HG03280 (cell line): ENCODE results near the gene OR7G2.
"Not testable (repeated sequence)": the region's sequence is repeated elsewhere in the genome, so short reads cannot be mapped to it uniquely, and the experiment has no call there.

ENCODE experiments used
- ATAC-seq: cut with Tn5 transposase; IDR thresholded peaks from one replicate; pipeline ENCODE4 v1.9.1; 2021; ENCODE audit warnings: mild to moderate bottlenecking, moderate library complexity; ENCODE audit not compliant: unreplicated experiment

The OR7G2 gene

DNA sequence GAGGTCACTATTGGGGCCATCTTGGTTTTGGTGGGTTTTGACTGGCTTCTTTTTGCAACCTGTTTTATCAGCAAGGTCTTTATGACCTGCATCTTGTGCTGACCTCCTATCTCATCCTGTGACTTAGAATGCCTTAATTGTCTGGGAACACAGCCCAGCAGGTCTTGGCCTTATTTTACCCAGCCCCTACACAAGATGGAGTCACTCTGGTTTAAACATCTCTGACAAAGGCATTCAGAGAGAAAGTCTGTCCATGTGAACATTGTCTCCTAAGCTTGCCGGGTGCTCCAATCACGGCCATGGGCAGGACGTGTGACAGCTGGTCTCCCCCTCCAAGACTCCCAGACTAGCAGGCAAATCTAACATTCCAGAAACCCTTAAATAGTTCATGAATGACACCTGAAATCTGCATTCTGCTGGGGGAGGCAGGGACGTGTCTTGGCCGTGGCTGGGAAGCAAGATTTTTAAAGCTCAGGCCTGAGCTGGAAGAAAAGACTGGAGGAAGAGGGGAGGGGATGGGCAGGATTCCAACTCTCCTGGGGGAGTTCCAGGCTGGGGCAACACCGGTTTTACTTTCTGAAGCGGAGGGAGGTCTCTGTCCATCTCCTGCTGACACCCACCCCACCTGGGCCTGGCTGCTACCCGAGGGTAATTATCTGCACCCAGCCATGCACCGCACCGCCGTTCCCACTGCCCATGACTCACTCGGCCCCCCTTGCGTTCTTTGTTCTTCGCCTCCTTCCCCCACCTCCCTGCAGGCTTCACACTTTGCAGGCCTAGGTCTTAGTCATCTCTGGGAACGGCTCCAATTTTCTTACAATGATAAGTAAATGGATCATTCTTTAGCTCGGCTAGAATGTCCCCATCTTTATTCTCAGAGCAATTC lies 32.0 kb downstream of the OR7G2 start:
- ATAC-seq, result no peak

DNA sequence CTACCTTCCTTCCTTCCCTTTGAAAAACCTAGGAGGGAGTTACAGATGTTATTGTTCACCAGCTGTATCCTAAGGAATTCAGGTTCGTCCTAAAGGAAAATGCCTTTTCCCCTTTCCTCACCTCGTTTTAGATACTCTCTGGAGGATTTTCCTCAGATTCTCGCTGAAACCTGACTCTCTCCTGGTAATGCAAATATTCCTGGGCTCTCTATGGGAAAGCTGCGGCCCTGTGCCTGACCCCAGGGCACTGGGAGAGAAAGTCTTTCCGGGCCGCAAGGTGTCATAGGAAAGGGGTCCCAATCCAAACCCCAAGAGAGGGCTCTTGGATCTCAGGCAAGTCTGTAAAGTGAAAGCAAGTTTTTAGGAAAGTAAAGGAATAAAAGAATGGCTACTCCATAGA lies 33.5 kb downstream of the OR7G2 start:
- no peak for ATAC-seq

DNA sequence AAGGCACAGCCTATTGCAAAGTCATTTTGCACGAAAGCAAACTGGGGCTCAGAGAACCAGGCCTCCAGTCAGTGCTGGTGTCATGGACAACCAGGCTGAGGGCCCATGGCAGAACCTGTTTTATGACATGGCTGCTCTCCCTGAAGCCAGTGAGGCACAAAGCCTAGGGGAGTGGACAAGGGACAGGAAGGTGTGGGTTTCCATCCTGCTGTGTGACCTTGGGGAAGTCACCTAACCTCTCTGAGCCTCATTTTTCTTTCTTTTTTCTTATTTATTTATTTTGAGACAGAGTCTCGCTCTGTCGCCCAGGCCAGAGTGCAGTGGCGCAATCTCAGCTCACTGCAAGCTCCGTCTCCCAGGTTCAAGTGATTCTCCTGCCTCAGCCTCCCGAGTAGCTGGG lies 35.6 kb downstream of the OR7G2 start:
- ATAC-seq, result not testable (repeated sequence)

DNA sequence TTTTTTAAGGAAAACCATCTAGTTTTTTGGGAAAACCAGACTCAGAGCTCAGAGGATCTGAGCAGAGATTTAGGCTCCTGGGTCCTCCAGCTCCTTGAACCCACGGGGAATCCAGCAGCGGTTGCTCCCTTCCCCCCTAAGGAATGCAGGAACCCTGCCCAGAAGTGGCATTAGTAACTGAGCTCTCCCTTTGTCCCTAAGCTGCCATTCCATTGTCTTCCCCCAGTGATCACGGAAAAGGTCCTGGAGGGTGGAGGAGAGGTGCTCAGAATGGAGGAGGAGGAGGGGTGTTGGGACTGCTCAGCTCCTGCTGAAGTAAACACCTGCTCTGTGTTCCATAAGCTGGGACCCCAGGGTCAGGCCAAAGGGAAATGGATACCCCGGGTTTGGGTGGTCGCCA lies 37.2 kb downstream of the OR7G2 start:
- ATAC-seq, result no peak

DNA sequence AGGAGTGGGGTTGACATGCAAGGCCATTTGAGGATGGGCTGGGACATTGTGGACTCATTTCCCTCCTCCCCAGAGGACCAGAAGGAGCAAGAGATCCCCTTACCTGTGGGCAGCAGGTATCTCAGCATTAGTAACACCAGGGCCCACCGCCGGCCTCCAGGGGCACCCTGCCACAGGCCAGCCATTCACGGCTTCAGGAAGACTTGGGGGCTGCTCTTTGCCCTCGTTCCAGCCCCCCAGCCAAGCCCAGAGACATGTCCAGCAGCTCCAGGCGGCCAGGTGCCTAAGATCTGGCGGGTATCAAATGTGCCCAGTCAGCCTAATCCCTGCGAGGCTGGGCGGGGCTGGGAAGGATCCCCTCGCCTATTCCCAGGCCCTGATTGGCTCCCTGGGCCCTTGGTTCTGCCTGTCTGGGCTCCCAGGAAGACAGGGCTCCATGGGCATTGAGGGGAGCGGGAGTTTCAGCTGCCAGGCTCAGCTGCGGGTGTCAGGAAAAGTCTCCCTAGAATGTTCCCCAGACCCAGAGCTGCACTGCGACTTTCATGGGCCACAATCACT lies 41.7 kb downstream of the OR7G2 start:
- ATAC-seq, result no peak

DNA sequence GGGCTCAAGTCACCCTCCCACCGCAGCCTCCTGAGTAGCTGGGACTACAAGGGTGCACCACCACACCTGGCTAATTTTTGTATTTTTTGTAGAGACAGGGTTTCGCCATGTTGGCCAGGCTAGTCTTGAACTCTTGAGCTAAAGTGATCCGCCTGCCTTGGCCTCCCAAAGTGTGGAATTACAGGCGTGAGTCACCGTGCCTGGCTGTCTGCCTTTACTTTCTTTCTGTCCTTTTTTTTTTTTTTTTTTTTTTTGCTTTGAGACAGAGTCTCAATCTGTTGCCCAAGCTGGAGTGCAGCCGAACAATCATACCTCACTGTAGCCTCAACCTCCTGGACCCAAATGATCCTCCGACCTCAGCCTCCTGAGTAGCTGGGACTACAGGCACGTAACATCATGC lies 45.4 kb downstream of the OR7G2 start:
- no peak for ATAC-seq

DNA sequence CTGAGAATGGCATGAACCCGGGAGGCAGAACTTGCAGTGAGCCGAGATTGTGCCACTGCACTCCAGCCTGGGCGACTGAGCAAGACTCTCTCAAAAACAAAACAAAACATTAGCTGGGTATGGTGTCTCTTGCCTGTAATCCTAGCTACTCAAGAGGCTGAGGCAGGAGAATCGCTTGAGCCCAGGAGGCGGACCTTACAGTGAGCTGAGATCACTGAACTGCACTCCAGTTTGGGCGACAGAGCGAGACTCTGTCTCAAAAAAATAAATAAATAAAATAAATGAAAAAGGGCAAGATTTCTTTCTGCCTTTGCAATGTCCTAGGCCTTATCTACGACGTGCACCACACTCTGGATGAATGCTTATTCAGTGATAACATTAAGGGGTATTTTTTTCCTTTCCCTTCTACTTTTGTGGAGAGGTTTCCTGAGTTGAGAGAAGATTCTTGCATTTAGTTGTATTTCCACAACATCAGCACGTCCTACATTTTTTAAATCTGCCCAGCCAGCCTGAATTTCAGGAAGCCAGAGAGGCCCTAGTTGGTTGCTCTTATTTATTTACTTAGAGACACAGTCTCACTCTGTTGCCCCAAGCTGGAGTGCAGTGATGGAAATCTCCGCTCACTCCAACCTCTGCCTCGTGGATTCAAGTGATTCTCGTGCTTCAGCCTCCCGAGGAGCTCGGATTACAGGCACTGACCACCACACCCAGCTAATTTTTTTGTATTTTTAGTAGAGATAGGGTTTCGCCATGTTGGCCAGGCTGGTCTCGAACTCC lies 46.5 kb downstream of the OR7G2 start:
- ATAC-seq, result no peak

DNA sequence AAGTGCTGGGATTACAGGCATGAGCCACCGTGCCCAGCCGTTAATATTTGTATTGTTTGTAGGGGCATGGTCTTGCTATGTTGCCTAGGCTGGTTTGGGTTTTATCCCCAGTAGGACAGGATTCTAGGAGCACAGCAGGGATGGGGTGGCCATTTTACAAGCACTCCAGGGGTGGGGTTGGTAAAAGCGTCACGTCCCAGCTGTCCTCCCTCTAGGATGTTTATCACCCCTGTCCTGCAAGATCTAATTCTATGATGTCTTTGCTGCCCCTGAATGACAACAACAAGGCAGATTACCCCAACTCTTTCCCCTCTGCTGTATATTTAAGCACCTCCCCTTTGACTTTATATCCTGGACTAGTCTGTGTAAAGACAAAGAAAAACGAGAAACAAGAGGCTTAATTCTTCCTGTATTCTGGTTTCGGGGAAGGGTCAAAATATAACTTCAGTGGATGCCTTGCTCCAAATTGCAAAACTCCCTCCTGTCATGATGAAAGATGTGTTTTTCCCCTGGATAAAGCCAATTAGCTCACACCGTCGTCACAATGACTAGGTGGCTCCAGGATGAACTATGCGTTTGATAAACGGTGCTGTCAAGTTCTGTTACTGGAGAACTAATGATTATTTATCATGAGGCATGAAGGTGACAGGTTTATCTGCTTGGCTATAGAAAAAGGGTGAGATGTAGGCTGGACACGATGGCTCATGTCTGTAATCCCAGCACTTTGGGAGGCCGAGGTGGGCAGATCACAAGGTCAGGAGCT lies 48.2 kb downstream of the OR7G2 start:
- ATAC-seq, result no peak

DNA sequence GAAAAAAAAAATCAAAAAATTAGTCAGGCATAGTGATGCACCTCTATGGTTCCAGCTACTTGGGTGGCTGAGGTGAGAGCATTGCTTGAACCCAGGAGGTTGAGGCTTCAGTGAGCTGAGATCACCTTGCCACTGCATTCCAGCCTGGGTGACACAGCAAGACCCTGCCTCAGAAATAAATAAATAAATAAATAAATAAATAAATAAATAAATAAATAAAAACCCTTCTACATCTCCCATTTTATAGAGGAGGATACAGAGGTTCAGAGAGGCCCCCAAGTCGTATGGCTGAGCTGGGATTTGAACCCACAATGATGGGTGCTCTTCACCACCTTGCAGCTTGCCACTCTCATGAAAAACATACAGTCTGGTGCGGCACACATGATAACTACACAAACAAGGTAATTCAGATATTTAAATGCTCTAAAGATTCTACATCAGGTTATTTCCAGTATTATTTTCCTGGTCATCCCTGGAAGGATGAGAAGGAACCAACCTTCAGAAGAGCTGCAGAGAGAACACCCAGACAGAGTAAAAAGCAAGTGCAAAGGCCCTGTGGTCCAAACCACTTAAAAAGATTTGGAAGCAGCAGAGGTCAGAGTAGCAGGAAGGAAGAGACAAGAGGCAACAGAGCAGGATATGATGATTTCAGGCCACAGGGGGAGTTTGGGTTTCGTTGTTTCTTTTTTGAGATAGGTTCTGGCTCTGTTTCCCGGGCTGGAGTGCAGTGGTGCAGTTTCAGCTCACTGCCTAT lies 49.6 kb downstream of the OR7G2 start:
- no peak for ATAC-seq

DNA sequence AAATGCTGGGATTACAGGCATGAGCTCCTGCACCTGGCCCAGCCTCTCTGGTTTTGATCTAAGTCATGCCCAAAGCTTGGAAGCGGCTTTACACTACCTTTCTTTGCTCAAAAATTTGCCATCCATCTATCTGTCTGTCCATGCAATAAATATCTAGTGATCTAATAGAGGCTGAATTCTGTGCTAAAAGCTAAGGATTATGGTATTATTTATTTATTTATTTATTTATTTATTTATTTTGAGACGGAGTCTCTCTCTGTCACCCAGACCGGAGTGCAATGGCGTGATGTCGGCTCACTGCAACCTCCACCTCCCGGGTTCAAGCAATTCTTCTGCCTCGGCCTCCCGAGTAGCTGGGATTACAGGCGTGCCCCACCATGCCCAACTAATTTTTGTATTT lies 51.1 kb downstream of the OR7G2 start:
- ATAC-seq, result not testable (repeated sequence)

DNA sequence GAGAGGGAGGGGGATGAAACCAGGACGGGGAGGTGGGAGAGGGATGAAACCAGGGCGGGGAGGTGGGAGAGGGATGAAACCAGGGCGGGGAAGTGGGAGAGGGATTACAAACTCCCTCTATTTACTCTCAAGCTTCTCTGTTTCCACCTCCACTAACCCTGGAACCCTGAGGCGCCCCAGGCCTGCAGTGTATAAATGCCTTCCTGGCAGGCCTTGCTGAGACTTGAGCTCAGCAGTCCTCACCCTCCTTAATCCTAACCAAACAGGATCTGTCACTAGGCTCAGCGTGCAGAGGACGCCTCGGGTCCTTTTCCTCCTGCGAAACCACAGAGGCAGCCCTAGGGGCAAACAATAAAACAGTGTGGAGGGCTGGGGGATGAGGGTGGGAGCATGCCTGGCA lies 52.5 kb downstream of the OR7G2 start:
- no peak for ATAC-seq

DNA sequence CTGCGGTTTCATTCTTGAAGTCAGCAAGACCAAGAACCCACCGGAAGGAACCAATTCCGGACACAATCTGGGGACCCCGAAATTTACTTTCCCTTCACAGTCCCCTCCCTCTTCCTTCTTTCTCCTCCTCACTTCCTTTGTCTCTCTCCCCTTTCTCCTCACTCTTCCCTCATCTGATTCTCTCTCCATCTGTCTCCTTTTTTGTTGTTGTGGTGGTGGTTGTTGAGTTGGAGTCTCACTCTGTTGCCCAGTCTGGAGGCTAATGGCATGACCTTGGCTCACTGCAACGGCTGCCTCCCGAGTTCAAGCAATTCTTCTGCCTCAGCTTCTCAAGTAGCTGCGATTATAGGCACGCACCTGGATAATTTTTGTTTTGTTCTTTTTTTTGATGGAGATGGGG lies 53.1 kb downstream of the OR7G2 start:
- ATAC-seq, result no peak

DNA sequence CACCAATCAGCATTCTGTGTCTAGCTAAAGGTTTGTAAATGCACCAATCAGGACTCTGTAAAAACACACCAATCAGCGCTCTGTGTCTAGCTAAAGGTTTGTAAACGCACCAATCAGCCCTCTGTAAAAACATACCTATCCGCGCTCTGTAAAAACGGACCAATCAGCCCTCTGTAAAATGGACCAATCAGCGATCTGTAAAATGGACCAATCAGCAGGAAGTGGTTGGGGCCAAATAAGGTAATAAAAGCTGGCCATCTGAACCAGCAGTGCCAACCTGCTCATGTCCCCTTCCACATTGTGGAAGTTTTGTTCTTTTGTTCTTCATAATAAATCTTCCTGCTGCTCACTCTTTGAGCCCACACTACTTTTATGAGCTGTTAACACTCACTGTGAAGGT lies 53.6 kb downstream of the OR7G2 start:
- ATAC-seq, result not testable (repeated sequence)

DNA sequence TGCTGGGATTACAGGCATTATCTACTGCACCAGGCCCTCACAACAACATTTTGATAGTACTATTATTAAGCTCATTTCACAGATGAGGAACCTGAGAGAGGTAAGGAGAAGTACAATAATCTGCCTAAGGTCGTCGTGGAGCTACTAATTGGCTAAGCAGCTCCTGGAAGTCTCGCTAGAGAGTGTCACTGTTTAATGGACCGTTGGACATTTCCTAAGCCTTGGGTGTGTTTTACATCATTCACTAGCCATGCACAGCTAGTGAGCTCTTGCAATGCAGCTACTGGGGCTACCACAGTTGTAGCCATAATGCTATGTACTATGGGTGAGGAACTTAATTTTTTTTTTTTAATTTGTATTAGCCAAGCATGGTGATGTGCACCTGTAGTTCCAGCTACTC lies 54.4 kb downstream of the OR7G2 start:
- ATAC-seq, result no peak
